HG03439 (cell line): ENCODE results near the gene FLNB.

ENCODE experiments used
- ATAC-seq: cut with Tn5 transposase; IDR thresholded peaks from one replicate; pipeline ENCODE4 v1.9.1; 2021; ENCODE audit warnings: mild to moderate bottlenecking, moderate library complexity; ENCODE audit not compliant: unreplicated experiment

Gene FLNB

DNA sequence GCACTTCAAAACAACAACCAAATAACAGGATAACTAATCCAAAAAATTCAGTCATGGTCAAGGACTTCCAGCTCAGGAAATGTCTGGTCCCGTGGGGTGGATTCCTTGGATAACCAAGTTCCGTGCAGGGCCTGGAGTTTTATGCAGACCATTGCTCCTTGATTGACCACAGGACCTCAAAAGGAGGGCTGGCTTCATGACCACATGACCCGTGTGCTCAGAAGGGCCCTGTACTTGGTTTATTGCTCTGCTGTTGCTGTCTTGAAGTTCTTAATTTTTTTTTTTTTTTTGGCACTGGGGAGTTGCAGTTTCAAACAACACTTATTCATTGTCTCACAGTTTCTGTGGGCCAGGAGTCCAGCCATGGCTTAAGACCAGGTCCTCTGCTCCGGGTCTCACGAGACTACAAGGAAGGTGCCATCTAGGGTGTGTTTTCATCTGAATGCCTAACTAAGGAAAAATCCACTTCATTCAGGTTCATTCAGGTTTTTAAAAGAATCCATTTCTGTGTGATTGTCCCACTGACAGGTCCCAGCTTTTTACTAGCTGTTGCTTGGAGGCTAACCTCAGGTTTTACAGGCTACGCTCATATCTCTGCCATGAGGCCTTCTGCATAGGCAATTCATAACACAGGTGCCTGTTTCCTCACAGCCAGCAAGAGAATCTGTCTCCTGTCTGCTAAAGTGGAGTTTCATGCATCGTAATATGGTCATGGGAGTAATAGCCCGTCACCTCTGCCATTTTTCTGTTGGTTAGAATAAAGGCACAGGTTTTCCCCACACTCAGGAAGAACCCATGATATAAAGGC, 65.3 kb downstream of the FLNB start:
- ATAC-seq: no peak

- ATAC-seq: no peak
Measured at GRCh38 chr3:58074116-58074715, 66.0 kb downstream of the FLNB start.

- ATAC-seq: no peak
Measured at GRCh38 chr3:58074997-58075396, 66.8 kb downstream of the FLNB start.

GRCh38 chr3:58077596-58078285, 69.5 kb downstream of the FLNB start:
- no peak for ATAC-seq

DNA sequence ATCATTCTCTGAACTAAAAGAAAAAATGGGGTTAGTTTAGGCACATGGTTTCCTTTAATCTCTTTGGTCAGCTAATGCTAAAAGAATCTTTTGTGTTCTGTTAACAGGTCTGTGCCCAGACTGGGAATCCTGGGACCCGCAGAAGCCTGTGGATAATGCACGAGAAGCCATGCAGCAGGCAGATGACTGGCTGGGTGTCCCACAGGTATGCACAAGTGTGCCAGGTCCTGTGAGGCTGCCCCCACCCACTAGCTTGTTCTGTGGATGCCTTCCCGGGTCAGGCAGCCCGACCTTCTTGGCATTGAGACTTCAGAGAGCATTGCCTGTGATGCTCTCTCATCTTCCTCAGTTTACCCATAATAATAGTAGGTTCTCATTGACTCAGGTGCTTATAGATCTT, 70.4 kb downstream of the FLNB start:
- no peak for ATAC-seq

GRCh38 chr3:58079773-58080172, 71.6 kb downstream of the FLNB start:
- no peak for ATAC-seq

DNA sequence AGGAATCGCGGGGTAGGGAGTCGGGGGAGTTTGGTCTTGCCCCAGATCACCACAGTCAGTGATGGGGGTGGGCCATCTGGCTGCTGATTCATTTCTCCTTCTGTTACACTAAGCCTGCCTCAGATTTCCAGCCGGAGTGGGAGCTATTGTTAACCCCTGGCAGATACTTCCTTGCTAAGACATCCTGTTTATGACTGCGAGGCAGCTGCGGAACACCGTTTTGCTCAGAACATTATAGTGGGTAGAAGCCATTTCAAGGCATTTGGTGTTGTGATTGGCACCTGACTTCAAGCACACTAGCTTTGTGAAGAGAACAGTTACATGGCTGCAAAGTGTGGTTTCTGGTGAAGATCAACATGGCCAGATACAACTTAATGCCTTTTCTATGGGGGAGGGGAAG, 73.8 kb downstream of the FLNB start:
- no peak for ATAC-seq

GRCh38 chr3:58084166-58084565, 75.9 kb downstream of the FLNB start:
- ATAC-seq: no peak

DNA sequence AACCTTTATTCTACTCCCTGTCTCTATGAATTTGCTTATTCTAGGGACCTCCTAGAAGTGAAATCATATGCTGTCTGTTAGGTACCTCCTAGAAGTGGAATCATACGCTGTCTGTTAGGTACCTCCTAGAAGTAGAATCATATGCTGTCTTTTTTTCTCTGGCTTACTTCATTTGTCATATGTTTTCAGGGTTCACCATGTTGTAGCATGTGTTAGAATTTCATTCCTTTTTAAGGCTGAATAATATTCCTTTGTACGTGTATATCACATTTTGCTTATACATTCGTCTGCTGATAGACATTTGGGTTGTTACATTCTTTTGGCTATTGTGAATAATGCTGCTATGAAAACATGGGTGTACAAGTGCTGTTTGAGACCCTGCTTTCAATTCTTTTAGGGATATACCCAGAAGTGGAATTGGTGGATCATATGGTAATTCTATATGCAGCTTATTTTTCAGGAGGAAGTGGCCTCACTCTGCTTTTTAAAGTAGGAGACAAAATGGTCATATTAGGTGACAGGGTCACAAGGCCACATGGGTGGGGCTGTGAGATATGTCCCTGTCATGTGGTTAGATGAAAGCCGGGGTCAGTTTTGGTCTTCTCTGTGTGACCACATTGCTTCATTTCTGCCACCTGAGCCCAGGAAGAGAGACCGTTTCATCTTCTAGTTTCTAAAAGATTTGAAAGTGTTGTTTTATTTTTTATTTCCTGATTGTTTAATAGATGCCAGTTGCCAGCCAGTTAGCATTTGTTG, 76.7 kb downstream of the FLNB start:
- peak; percentile 68 for ATAC-seq

GRCh38 chr3:58085616-58086015, 77.4 kb downstream of the FLNB start:
- peak; percentile 38 for ATAC-seq

DNA sequence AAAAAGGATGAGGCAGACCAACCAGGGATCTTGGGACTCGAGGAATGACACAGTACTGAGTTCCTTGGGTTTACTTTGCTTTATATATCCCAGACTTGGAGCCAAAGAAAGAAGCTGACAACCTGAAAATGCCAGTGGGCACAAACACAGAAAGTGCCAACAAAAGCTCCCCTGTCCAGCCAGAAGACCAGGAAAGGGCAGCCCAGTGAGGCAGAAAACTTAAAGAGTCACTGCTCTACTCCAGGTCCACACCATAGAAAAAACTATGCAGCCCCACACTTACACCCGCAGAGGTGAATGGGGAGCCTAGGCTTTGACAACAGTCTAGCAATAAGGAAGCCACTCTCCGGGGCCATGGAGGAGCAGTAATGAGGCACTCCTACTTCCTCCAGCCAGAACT, 80.3 kb downstream of the FLNB start:
- no peak for ATAC-seq

DNA sequence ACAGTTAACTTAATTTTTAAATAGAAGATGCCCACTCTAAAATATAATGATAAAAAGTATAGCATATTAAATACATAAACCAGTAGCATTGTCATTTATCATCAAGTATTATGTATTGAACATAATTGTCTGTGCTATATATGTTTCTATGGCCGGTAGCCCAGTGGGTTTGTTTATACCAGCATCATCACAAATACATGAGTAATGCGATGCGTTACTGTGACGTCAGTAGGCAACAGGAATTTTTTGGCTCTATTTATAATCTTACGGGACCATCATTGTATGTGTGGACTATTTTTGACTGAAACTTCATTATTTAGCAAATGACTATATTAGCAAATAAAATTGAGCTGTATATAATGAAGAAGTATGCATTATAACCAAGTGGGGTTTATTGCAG, 82.1 kb downstream of the FLNB start:
- ATAC-seq: no peak

GRCh38 chr3:58092521-58092920, 84.3 kb downstream of the FLNB start:
- no peak for ATAC-seq

DNA sequence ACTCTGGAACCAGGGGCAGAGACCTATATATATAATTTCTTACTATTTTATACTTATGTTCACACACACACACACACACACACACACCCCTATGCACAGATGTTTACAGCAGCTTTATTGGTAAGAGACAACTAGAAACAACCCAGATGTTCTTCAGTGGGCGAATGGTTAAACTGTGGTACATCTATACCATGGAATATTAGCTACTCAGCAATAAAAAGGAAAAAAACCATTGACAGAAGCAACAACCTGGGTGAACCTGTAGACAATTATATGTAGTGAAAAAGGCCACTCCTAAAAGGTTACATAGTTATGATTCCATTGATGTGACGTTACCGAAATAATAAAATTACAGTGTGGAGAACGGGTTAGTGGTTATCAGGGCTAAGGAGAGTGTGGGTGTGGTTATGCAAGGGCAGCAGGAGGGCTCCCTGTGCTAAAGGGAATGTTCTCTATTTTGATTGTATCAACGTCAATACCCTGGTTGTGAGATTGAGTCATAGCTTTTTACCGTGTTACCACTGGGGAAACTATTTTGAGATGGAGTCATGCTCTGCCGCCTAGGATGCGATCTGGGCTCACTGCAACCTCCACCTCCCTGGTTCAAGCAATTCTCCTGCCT, 85.5 kb downstream of the FLNB start:
- no peak for ATAC-seq

GRCh38 chr3:58094657-58095056, 86.4 kb downstream of the FLNB start:
- ATAC-seq: no peak

DNA sequence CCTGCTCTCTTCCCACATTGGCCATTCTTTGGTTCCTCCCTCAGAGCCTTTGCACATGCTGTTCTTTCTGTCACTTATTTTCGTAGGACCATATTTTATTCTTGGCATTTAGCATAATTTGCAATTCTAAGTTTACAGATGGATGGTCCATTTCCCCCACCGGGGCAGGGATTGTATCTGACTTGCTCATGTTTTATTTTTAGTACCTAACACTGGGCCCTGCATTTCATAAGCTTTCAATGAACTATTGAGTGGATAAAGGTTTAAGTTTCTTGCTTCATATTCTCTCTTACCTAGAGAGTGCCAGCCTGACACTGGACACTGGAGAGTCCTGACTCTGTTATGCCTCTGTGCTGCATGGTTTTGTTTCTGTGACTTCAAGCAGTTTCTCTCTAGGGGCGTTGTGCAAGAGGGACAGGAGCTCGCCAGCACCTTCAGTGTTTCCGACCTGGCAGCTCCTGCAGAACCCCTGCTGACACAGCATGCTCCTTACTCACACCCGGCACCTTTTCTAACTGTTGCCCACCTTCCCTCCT, 87.4 kb downstream of the FLNB start:
- ATAC-seq: no peak

DNA sequence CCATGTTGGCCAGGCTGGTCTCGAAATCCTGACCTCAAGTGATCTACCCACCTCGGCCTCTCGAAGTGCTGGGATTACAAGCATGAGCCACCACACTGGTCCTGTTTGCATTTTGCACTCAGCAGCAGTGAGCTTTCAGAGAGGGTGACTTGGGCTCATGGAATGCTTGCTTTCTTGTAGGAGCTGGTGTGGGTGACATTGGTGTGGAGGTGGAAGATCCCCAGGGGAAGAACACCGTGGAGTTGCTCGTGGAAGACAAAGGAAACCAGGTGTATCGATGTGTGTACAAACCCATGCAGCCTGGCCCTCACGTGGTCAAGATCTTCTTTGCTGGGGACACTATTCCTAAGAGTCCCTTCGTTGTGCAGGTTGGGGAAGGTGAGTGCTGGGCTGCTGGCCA, 90.3 kb downstream of the FLNB start:
- ATAC-seq: no peak

GRCh38 chr3:58099865-58100264, 91.6 kb downstream of the FLNB start:
- no peak for ATAC-seq

DNA sequence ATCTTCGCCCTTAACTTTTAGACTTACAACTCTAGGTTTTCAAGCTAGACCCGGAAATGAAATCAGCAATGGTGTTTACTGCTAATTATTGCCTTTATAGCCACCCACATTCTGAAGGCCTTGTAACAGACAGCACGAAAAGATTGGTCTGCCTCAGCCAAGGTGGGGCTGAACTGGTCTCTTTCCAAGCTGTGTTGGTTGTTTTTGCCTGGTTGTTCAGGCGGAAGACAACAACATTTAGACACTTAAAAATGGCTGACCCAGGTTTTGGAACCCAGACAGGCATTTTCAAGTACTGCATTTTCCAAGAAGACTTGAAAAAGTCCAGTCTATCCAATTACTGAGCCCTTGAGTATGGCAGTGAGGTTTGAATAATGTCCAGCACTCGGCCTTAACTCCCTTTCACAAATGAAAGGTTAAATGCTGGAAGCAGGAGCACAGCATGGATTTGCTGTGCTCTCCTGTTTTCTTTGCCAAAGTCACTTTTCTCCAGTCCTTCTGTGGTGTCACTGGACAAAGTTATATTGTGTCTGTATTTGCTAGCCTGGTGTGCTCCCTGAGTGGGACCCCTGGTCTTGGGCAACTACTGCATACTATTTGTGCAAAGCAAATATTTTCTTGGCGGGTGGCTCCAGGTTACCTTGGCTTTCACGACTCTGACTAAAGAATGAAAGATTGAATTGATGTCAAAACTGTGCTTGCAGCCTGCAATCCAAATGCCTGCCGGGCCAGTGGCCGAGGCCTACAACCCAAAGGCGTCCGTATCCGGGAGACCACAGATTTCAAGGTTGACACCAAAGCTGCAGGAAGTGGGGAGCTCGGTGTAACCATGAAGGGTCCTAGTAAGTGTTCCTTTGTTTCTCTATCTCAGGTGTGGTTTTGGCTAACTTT, 93.5 kb downstream of the FLNB start:
- no peak for ATAC-seq

GRCh38 chr3:58102390-58102750, 94.1 kb downstream of the FLNB start:
- no peak for ATAC-seq
